ENCODE results near the gene ARRB1. TPM values are rescaled to one million over a fixed set of nuclear protein-coding genes. Genes with fewer than 3 reads are reported as not detected.

ARRB1 gene
- total RNA-seq, 1 experiment from 2014 or later: 116 TPM

GRCh38 chr11:75334976-75335375, 16.5 kb downstream of the ARRB1 start:
- Histone ChIP-seq H3K4me3 (ENCODE audit: low read depth, low read length) (no peak overlapping the region), H3K36me3 (ENCODE audit: control insufficient read depth, insufficient read depth, low read length) (no peaks in the 10 kb centered on the region), H3K9me3 (peaks cover 8% of the 10 kb centered on the region; the same call in 1 of the 2 replicates), H3K4me1 (peaks cover 42% of the 10 kb centered on the region), H3K27me3 (replicated peaks; ENCODE audit: control insufficient read depth, insufficient read depth, low read length) (no peaks in the 10 kb centered on the region)
- ChIA-PET CTCF (interaction anchor here (1.4 kb wide), 1 partner anchor 18 kb away, joined by 6 read pairs; no protein-coding TSS in a partner anchor), POLR2A (interaction anchor here (1.0 kb wide), 1 partner anchor 38 kb away, joined by 5 read pairs; no protein-coding TSS in a partner anchor)
- no peak for TF ChIP-seq CTCF (IDR thresholded peaks at IDR 0.05; ENCODE audit: insufficient read depth in 1 of 2, low read depth in 1 of 2, low read length in 1 of 2, severe bottlenecking in 1 of 2, unreplicated experiment in 1 of 2)
- DNase-seq: no peak
- Mint-ChIP-seq H3K36me3 (ENCODE audit: insufficient read depth, unreplicated experiment) (peaks cover 34% of the 10 kb centered on the region), H3K27ac (ENCODE audit: unreplicated experiment) (peak overlapping the region; percentile 62), H3K27me3 (ENCODE audit: insufficient read depth, unreplicated experiment) (no peaks in the 10 kb centered on the region), H3K4me1 (ENCODE audit: low read depth, unreplicated experiment) (peaks cover 58% of the 10 kb centered on the region), H3K9me3 (ENCODE audit: unreplicated experiment) (peaks cover 9% of the 10 kb centered on the region), H3K4me3 (ENCODE audit: unreplicated experiment) (no peak overlapping the region)
- intact Hi-C loops (cut with micrococcal nuclease; ENCODE audit: unreplicated experiment): no loop called here
- BruUV-seq (replicated peaks): no TSS peak

GRCh38 chr11:75334402-75334891, 17.0 kb downstream of the ARRB1 start:
- Histone ChIP-seq H3K9me3 (peaks cover 8% of the 10 kb centered on the region; the same call in 1 of the 2 replicates), H3K36me3 (ENCODE audit: control insufficient read depth, insufficient read depth, low read length) (no peaks in the 10 kb centered on the region), H3K4me3 (ENCODE audit: low read depth, low read length) (no peak overlapping the region), H3K4me1 (peaks cover 42% of the 10 kb centered on the region), H3K27me3 (replicated peaks; ENCODE audit: control insufficient read depth, insufficient read depth, low read length) (no peaks in the 10 kb centered on the region)
- Mint-ChIP-seq H3K36me3 (ENCODE audit: insufficient read depth, unreplicated experiment) (peaks cover 34% of the 10 kb centered on the region), H3K27me3 (ENCODE audit: insufficient read depth, unreplicated experiment) (no peaks in the 10 kb centered on the region), H3K4me1 (ENCODE audit: low read depth, unreplicated experiment) (peaks cover 58% of the 10 kb centered on the region), H3K9me3 (ENCODE audit: unreplicated experiment) (peaks cover 9% of the 10 kb centered on the region), H3K4me3 (ENCODE audit: unreplicated experiment) (no peak overlapping the region), H3K27ac (ENCODE audit: unreplicated experiment) (peak overlapping the region; percentile 62)
- TF ChIP-seq CTCF (IDR thresholded peaks at IDR 0.05; ENCODE audit: insufficient read depth in 1 of 2, low read depth in 1 of 2, low read length in 1 of 2, severe bottlenecking in 1 of 2, unreplicated experiment in 1 of 2): no peak
- intact Hi-C loops (cut with micrococcal nuclease; ENCODE audit: unreplicated experiment): no loop called here
- no peak for DNase-seq
- POLR2A ChIA-PET: interaction anchor here (0.7 to 1.0 kb wide), 2 partner anchors 9 to 37 kb away, joined by 5 to 17 read pairs; no protein-coding TSS in a partner anchor
- CTCF ChIA-PET: interaction anchor here (1.4 kb wide), 1 partner anchor 18 kb away, joined by 6 read pairs; no protein-coding TSS in a partner anchor
- BruUV-seq (replicated peaks): no TSS peak

- Mint-ChIP-seq H3K4me1 (ENCODE audit: low read depth, unreplicated experiment) (peaks cover 57% of the 10 kb centered on the region), H3K9me3 (ENCODE audit: unreplicated experiment) (peaks cover 9% of the 10 kb centered on the region), H3K27me3 (ENCODE audit: insufficient read depth, unreplicated experiment) (no peaks in the 10 kb centered on the region), H3K4me3 (ENCODE audit: unreplicated experiment) (no peak overlapping the region), H3K36me3 (ENCODE audit: insufficient read depth, unreplicated experiment) (peaks cover 36% of the 10 kb centered on the region), H3K27ac (ENCODE audit: unreplicated experiment) (no peak overlapping the region)
- Histone ChIP-seq H3K4me1 (peaks cover 45% of the 10 kb centered on the region), H3K27me3 (replicated peaks; ENCODE audit: control insufficient read depth, insufficient read depth, low read length) (no peaks in the 10 kb centered on the region), H3K4me3 (ENCODE audit: low read depth, low read length) (no peak overlapping the region), H3K9me3 (peaks cover 8% of the 10 kb centered on the region; the same call in 1 of the 2 replicates), H3K36me3 (ENCODE audit: control insufficient read depth, insufficient read depth, low read length) (no peaks in the 10 kb centered on the region)
- intact Hi-C loops (cut with micrococcal nuclease; ENCODE audit: unreplicated experiment): no loop called here
- DNase-seq: no peak
- ChIA-PET POLR2A (no interaction called here), CTCF (no interaction called here)
- no peak for TF ChIP-seq CTCF (IDR thresholded peaks at IDR 0.05; ENCODE audit: insufficient read depth in 1 of 2, low read depth in 1 of 2, low read length in 1 of 2, severe bottlenecking in 1 of 2, unreplicated experiment in 1 of 2)
- BruUV-seq (replicated peaks): no TSS peak
These were observed 17.7 kb downstream of the ARRB1 start for GRCh38 chr11:75333807-75334140.

Measured in Caco-2 (cell line).